ENCODE measurements around the gene ELOVL3. TPM values are rescaled to one million over a fixed set of nuclear protein-coding genes. Genes with fewer than 3 reads are reported as not detected.

The ELOVL3 gene
- total RNA-seq, 1 donor from 2014 or later = 0.48 TPM

DNA sequence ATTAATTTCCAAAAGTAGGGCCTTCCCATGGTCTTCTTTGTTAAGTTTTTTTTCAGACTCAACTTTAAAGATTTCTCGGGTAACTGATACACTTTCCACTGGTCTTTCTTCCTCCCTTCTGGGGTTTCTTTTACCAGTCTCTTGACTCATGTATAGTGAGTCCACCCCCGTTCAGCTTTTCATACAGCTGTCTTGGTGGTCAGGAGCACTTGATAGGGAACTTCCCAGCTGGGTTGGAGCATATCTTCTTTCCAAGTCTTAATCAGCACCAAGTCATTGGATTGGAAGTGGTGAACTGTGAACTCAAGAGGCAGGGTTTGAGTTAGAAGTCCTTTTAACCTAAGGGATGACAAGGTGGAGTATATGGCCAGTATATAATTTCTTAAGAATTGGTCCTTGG, 29.2 kb upstream of the ELOVL3 start:
- no peak for TF ChIP-seq EZH2 (IDR thresholded peaks at IDR 0.05; ENCODE audit: insufficient read depth, low read length)
- no peak for TF ChIP-seq CTCF (IDR thresholded peaks at IDR 0.05; ENCODE audit: insufficient read depth, low read depth, low read length)
- no peak overlapping the region for H3K4me3 Mint-ChIP-seq (ENCODE audit: unreplicated experiment)
- no peak for DNase-seq (ENCODE audit: low read depth)
- H3K4me2 ChIP-seq (ENCODE audit: low read length) = no peak overlapping the region
- no peak overlapping the region for H3K27ac ChIP-seq (ENCODE audit: low read depth, low read length)
- no peaks in the 10 kb centered on the region for H4K20me1 ChIP-seq (ENCODE audit: insufficient read depth, low read length)
- H3K36me3 ChIP-seq (ENCODE audit: insufficient read depth, low read length) = no peaks in the 10 kb centered on the region
- H2AFZ ChIP-seq (ENCODE audit: low read depth, low read length) = no peak overlapping the region
- H3K9me3 Mint-ChIP-seq (ENCODE audit: unreplicated experiment) = peaks cover 22% of the 10 kb centered on the region
- no peaks in the 10 kb centered on the region for H3K27me3 ChIP-seq (ENCODE audit: insufficient read depth, low read length)
- peaks cover 10% of the 10 kb centered on the region for H3K9me3 ChIP-seq (ENCODE audit: insufficient read depth, low read depth, low read length)
- no peak overlapping the region for H3K27ac Mint-ChIP-seq (ENCODE audit: unreplicated experiment)
- H3K9ac ChIP-seq (ENCODE audit: low read length) = no peak overlapping the region
- H3K4me1 Mint-ChIP-seq (ENCODE audit: low read depth, unreplicated experiment) = no peaks in the 10 kb centered on the region
- no peaks in the 10 kb centered on the region for H3K4me1 ChIP-seq (ENCODE audit: insufficient read depth, low read length)
- peaks cover 18% of the 10 kb centered on the region for H3K27me3 Mint-ChIP-seq (ENCODE audit: low read depth, unreplicated experiment)
- no peak for FAIRE-seq
- no peak overlapping the region for H3K4me3 ChIP-seq (ENCODE audit: insufficient read depth, low read depth, low read length)
- no peaks in the 10 kb centered on the region for H3K36me3 Mint-ChIP-seq (ENCODE audit: low read depth, unreplicated experiment)
- H3K79me2 ChIP-seq (ENCODE audit: insufficient read depth, low read length) = no peaks in the 10 kb centered on the region

DNA sequence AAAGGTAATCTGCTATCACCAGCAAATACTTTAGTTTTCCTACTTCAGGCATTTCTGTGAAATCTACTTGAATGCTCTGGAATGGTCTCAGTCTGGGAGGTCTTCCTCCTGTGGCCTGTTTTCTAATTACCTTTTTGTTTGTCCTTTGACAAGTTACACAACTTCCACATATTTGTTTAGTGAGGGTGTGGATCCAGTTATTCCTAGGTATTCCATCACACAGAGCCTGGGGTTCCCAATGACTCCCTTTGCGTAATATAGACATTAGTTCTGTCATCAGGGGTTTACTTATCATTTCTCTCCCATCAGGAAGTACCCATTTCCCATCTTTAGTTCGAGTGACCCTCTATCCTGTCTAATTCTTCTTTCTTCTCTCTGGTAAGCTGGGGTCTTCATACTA, 28.1 kb upstream of the ELOVL3 start:
- Histone ChIP-seq H3K79me2 (ENCODE audit: insufficient read depth, low read length) (no peaks in the 10 kb centered on the region), H4K20me1 (ENCODE audit: insufficient read depth, low read length) (no peaks in the 10 kb centered on the region), H3K4me3 (ENCODE audit: insufficient read depth, low read depth, low read length) (no peak overlapping the region), H3K27ac (ENCODE audit: low read depth, low read length) (no peak overlapping the region), H3K4me1 (ENCODE audit: insufficient read depth, low read length) (no peaks in the 10 kb centered on the region), H2AFZ (ENCODE audit: low read depth, low read length) (no peak overlapping the region), H3K4me2 (ENCODE audit: low read length) (no peak overlapping the region), H3K36me3 (ENCODE audit: insufficient read depth, low read length) (no peaks in the 10 kb centered on the region), H3K9me3 (ENCODE audit: insufficient read depth, low read depth, low read length) (no peaks in the 10 kb centered on the region), H3K9ac (ENCODE audit: low read length) (no peak overlapping the region), H3K27me3 (ENCODE audit: insufficient read depth, low read length) (peaks cover 5% of the 10 kb centered on the region)
- Mint-ChIP-seq H3K9me3 (ENCODE audit: unreplicated experiment) (peaks cover 24% of the 10 kb centered on the region), H3K27ac (ENCODE audit: unreplicated experiment) (no peak overlapping the region), H3K4me3 (ENCODE audit: unreplicated experiment) (no peak overlapping the region), H3K36me3 (ENCODE audit: low read depth, unreplicated experiment) (no peaks in the 10 kb centered on the region), H3K4me1 (ENCODE audit: low read depth, unreplicated experiment) (no peaks in the 10 kb centered on the region), H3K27me3 (ENCODE audit: low read depth, unreplicated experiment) (peaks cover 29% of the 10 kb centered on the region)
- no peak for FAIRE-seq
- DNase-seq (ENCODE audit: low read depth) = no peak
- no peak for TF ChIP-seq EZH2 (IDR thresholded peaks at IDR 0.05; ENCODE audit: insufficient read depth, low read length)
- no peak for TF ChIP-seq CTCF (IDR thresholded peaks at IDR 0.05; ENCODE audit: insufficient read depth, low read depth, low read length)

GRCh38 chr10:102200751-102201640, 25.1 kb upstream of the ELOVL3 start:
- Histone ChIP-seq H3K4me2 (ENCODE audit: low read length) (no peak overlapping the region), H3K4me3 (ENCODE audit: insufficient read depth, low read depth, low read length) (no peak overlapping the region), H3K27ac (ENCODE audit: low read depth, low read length) (no peak overlapping the region), H3K9me3 (ENCODE audit: insufficient read depth, low read depth, low read length) (peaks cover 10% of the 10 kb centered on the region), H3K9ac (ENCODE audit: low read length) (no peak overlapping the region), H3K36me3 (ENCODE audit: insufficient read depth, low read length) (no peaks in the 10 kb centered on the region), H2AFZ (ENCODE audit: low read depth, low read length) (no peak overlapping the region), H3K4me1 (ENCODE audit: insufficient read depth, low read length) (no peaks in the 10 kb centered on the region), H4K20me1 (ENCODE audit: insufficient read depth, low read length) (no peaks in the 10 kb centered on the region), H3K79me2 (ENCODE audit: insufficient read depth, low read length) (no peaks in the 10 kb centered on the region), H3K27me3 (ENCODE audit: insufficient read depth, low read length) (peaks cover 8% of the 10 kb centered on the region)
- H3K27ac Mint-ChIP-seq (ENCODE audit: unreplicated experiment) = no peak overlapping the region
- peaks cover 28% of the 10 kb centered on the region for H3K9me3 Mint-ChIP-seq (ENCODE audit: unreplicated experiment)
- peaks cover 30% of the 10 kb centered on the region for H3K27me3 Mint-ChIP-seq (ENCODE audit: low read depth, unreplicated experiment)
- H3K4me3 Mint-ChIP-seq (ENCODE audit: unreplicated experiment) = no peak overlapping the region
- H3K4me1 Mint-ChIP-seq (ENCODE audit: low read depth, unreplicated experiment) = no peaks in the 10 kb centered on the region
- H3K36me3 Mint-ChIP-seq (ENCODE audit: low read depth, unreplicated experiment) = peaks cover 2% of the 10 kb centered on the region
- FAIRE-seq = no peak
- no peak for DNase-seq (ENCODE audit: low read depth)
- no peak for TF ChIP-seq EZH2 (IDR thresholded peaks at IDR 0.05; ENCODE audit: insufficient read depth, low read length)
- no peak for TF ChIP-seq CTCF (IDR thresholded peaks at IDR 0.05; ENCODE audit: insufficient read depth, low read depth, low read length)

Data from astrocyte (in vitro differentiated cells and primary cell).